SK-N-SH (cell line): ENCODE data around the gene MAP3K13.

Experiments
- CHD2 ChIP-seq: fragments of 150-350 bp; IDR thresholded peaks from 2 replicates; pipeline ENCODE4 v1.6.1; 2018; ENCODE audit warnings: low read length; ENCODE audit not compliant: partially characterized antibody
- ELF1 ChIP-seq: IDR thresholded peaks from 2 replicates; pipeline ENCODE4 v1.4.0; 2012
- JUND ChIP-seq: IDR thresholded peaks from 2 replicates; pipeline ENCODE4 v1.4.0; 2012
- POLR2AphosphoS5 ChIP-seq: IDR thresholded peaks from 2 replicates; pipeline ENCODE4 v1.6.1; 2012; ENCODE audit warnings: low read depth, low read length
- YY1 ChIP-seq: IDR thresholded peaks from 2 replicates; pipeline ENCODE4 v1.4.0; 2012; ENCODE audit warnings: low read depth, mild to moderate bottlenecking
- TF ChIP-seq, protein P1 (sequence below): fragments of 200-600 bp; sonication (generic); IDR thresholded peaks from 2 replicates; pipeline ENCODE4 v1.6.1; 2017; ENCODE audit warnings: antibody characterized with exemption, mild to moderate bottlenecking, moderate library complexity
- TF ChIP-seq, protein P2 (sequence below): IDR thresholded peaks from 2 replicates; pipeline ENCODE4 v1.6.1; 2012; ENCODE audit warnings: mild to moderate bottlenecking, low read depth, low read length, moderate library complexity
- TF ChIP-seq, protein P3 (sequence below): IDR thresholded peaks from 2 replicates; pipeline ENCODE4 v1.4.0; 2012; ENCODE audit warnings: low read depth, borderline replicate concordance
- TF ChIP-seq, protein P4 (sequence below): IDR thresholded peaks from 2 replicates; pipeline ENCODE4; 2012
- TF ChIP-seq, protein P5 (sequence below): IDR thresholded peaks from 2 replicates; pipeline ENCODE4 v1.4.0; 2012; ENCODE audit warnings: low read depth

DNA sequence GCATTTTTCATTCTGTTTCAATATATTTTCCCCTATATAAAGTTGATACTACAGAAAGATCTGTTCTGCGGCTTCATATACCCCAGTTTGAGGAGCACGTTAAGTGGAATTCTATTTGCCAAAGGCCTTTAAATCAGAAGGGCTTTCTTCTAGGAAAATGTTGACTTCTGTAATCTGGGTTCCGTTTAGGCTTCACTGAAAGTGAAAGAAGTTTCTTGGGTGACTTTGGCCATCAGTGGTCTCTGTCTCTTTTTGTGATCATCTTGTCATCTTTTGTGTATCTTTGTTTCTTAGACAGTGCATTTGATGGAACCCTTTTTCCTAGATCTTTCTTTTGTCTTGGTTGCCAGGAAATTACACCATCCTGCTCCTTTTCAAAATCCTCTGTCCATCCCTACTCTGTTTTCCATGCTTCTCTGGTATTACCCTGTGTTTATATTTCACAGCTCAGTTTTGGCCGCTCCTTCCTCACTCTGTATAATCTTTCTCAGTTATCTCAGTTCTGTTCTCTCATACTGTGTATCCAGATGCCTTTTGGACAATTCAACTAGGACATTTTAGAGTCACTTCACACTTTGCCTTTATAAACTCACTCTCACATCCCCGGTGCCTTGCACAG, 40.7 kb upstream of the MAP3K13 start:
- TF ChIP-seq, protein P1, sequence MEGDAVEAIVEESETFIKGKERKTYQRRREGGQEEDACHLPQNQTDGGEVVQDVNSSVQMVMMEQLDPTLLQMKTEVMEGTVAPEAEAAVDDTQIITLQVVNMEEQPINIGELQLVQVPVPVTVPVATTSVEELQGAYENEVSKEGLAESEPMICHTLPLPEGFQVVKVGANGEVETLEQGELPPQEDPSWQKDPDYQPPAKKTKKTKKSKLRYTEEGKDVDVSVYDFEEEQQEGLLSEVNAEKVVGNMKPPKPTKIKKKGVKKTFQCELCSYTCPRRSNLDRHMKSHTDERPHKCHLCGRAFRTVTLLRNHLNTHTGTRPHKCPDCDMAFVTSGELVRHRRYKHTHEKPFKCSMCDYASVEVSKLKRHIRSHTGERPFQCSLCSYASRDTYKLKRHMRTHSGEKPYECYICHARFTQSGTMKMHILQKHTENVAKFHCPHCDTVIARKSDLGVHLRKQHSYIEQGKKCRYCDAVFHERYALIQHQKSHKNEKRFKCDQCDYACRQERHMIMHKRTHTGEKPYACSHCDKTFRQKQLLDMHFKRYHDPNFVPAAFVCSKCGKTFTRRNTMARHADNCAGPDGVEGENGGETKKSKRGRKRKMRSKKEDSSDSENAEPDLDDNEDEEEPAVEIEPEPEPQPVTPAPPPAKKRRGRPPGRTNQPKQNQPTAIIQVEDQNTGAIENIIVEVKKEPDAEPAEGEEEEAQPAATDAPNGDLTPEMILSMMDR: no peak
- TF ChIP-seq JUND: no peak
- TF ChIP-seq ELF1: no peak
- TF ChIP-seq, protein P2, sequence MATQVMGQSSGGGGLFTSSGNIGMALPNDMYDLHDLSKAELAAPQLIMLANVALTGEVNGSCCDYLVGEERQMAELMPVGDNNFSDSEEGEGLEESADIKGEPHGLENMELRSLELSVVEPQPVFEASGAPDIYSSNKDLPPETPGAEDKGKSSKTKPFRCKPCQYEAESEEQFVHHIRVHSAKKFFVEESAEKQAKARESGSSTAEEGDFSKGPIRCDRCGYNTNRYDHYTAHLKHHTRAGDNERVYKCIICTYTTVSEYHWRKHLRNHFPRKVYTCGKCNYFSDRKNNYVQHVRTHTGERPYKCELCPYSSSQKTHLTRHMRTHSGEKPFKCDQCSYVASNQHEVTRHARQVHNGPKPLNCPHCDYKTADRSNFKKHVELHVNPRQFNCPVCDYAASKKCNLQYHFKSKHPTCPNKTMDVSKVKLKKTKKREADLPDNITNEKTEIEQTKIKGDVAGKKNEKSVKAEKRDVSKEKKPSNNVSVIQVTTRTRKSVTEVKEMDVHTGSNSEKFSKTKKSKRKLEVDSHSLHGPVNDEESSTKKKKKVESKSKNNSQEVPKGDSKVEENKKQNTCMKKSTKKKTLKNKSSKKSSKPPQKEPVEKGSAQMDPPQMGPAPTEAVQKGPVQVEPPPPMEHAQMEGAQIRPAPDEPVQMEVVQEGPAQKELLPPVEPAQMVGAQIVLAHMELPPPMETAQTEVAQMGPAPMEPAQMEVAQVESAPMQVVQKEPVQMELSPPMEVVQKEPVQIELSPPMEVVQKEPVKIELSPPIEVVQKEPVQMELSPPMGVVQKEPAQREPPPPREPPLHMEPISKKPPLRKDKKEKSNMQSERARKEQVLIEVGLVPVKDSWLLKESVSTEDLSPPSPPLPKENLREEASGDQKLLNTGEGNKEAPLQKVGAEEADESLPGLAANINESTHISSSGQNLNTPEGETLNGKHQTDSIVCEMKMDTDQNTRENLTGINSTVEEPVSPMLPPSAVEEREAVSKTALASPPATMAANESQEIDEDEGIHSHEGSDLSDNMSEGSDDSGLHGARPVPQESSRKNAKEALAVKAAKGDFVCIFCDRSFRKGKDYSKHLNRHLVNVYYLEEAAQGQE: no peak
- TF ChIP-seq, protein P3, sequence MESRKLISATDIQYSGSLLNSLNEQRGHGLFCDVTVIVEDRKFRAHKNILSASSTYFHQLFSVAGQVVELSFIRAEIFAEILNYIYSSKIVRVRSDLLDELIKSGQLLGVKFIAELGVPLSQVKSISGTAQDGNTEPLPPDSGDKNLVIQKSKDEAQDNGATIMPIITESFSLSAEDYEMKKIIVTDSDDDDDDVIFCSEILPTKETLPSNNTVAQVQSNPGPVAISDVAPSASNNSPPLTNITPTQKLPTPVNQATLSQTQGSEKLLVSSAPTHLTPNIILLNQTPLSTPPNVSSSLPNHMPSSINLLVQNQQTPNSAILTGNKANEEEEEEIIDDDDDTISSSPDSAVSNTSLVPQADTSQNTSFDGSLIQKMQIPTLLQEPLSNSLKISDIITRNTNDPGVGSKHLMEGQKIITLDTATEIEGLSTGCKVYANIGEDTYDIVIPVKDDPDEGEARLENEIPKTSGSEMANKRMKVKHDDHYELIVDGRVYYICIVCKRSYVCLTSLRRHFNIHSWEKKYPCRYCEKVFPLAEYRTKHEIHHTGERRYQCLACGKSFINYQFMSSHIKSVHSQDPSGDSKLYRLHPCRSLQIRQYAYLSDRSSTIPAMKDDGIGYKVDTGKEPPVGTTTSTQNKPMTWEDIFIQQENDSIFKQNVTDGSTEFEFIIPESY: no peak
- no peak for TF ChIP-seq CHD2
- no peak for TF ChIP-seq YY1
- TF ChIP-seq, protein P4, sequence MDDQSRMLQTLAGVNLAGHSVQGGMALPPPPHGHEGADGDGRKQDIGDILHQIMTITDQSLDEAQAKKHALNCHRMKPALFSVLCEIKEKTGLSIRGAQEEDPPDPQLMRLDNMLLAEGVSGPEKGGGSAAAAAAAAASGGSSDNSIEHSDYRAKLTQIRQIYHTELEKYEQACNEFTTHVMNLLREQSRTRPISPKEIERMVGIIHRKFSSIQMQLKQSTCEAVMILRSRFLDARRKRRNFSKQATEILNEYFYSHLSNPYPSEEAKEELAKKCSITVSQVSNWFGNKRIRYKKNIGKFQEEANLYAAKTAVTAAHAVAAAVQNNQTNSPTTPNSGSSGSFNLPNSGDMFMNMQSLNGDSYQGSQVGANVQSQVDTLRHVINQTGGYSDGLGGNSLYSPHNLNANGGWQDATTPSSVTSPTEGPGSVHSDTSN: no peak
- no peak for TF ChIP-seq POLR2AphosphoS5
- TF ChIP-seq, protein P5, sequence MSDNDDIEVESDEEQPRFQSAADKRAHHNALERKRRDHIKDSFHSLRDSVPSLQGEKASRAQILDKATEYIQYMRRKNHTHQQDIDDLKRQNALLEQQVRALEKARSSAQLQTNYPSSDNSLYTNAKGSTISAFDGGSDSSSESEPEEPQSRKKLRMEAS: no peak
